Osteoblast (primary cell): ENCODE data around the gene DLGAP5. TPM values are rescaled to one million over a fixed set of nuclear protein-coding genes. Genes with fewer than 3 reads are reported as not detected.

Experiments used
- DNase-seq: peaks from one replicate; pipeline ENCODE4 v3.0.0; 2011; ENCODE audit warnings: low spot score, mixed read lengths; ENCODE audit not compliant: insufficient read length; ENCODE audit errors: missing footprints
- H2AFZ ChIP-seq: 2 replicates; pipeline ENCODE4 v1.6.0; 2011; ENCODE audit warnings: mild to moderate bottlenecking, low read length
- H3K27ac ChIP-seq: 2 replicates; pipeline ENCODE4 v1.5.1; 2011; ENCODE audit warnings: mild to moderate bottlenecking, low read depth, low read length, moderate library complexity
- H3K27me3 ChIP-seq: 2 replicates; pipeline ENCODE4 v1.6.0; 2012; ENCODE audit warnings: mild to moderate bottlenecking, control low read depth, inconsistent platforms, low read length, moderate library complexity; ENCODE audit not compliant: insufficient read depth
- H3K36me3 ChIP-seq: 2 replicates; pipeline ENCODE4 v1.5.1; 2011; ENCODE audit warnings: mild to moderate bottlenecking, low read length, control low read depth, moderate library complexity; ENCODE audit not compliant: insufficient read depth
- H3K4me1 ChIP-seq: 2 replicates; pipeline ENCODE4 v1.5.1; 2011; ENCODE audit warnings: mild to moderate bottlenecking, low read length, control low read depth, moderate library complexity; ENCODE audit not compliant: insufficient read depth
- H3K4me2 ChIP-seq: 2 replicates; pipeline ENCODE4 v1.6.0; 2011; ENCODE audit warnings: mild to moderate bottlenecking, low read length; ENCODE audit not compliant: insufficient read depth
- H3K4me3 ChIP-seq: fragments of 200-600 bp; sonication (generic); 3 replicates; pipeline ENCODE4 v1.5.1; 2012; ENCODE audit warnings: mild to moderate bottlenecking, low read length, inconsistent platforms; ENCODE audit not compliant: insufficient read depth
- H3K79me2 ChIP-seq: 2 replicates; pipeline ENCODE4 v1.6.0; 2012; ENCODE audit warnings: mild to moderate bottlenecking, low read length, control low read depth, inconsistent platforms; ENCODE audit not compliant: insufficient read depth
- H3K9me3 ChIP-seq: 2 replicates; pipeline ENCODE4 v1.5.1; 2011; ENCODE audit warnings: low read depth, low read length, control low read depth
- H4K20me1 ChIP-seq: 2 replicates; pipeline ENCODE4 v1.6.0; 2012; ENCODE audit warnings: mild to moderate bottlenecking, low read length, control low read depth; ENCODE audit not compliant: insufficient read depth
- CTCF ChIP-seq: IDR thresholded peaks from 2 replicates; pipeline ENCODE4 v1.5.1; 2011; ENCODE audit warnings: mild to moderate bottlenecking, low read depth, low read length, moderate library complexity; ENCODE audit errors: extremely low read depth
- total RNA-seq: library from RNA; depleted of rRNA; stranded (reverse); fragments of >200 nt; gene quantifications from 2 replicates; pipeline ENCODE4 v1.2.3, GENCODE V29; 2012

DLGAP5 gene
- total RNA-seq, 1 donor = 5.1 TPM

GRCh38 chr14:55160989-55161388 lies 30.4 kb downstream of the DLGAP5 start:
- H3K27ac ChIP-seq = no peak overlapping the region
- H3K4me3 ChIP-seq = no peak overlapping the region
- no peaks in the 10 kb centered on the region for H3K9me3 ChIP-seq
- no peak for DNase-seq
- peak; percentile 50 for TF ChIP-seq CTCF
- H3K27me3 ChIP-seq = no peaks in the 10 kb centered on the region
- no peaks in the 10 kb centered on the region for H3K79me2 ChIP-seq
- no peaks in the 10 kb centered on the region for H3K4me1 ChIP-seq
- H3K4me2 ChIP-seq = no peak overlapping the region
- no peaks in the 10 kb centered on the region for H4K20me1 ChIP-seq
- peaks cover 13% of the 10 kb centered on the region for H3K36me3 ChIP-seq
- no peak overlapping the region for H2AFZ ChIP-seq

GRCh38 chr14:55158412-55158811 lies 33.0 kb downstream of the DLGAP5 start:
- no peak for DNase-seq
- H3K4me2 ChIP-seq = no peak overlapping the region
- no peak overlapping the region for H3K27ac ChIP-seq
- H3K36me3 ChIP-seq = peaks cover 1% of the 10 kb centered on the region
- H3K79me2 ChIP-seq = no peaks in the 10 kb centered on the region
- H3K27me3 ChIP-seq = no peaks in the 10 kb centered on the region
- H4K20me1 ChIP-seq = no peaks in the 10 kb centered on the region
- no peak overlapping the region for H3K4me3 ChIP-seq
- H3K9me3 ChIP-seq = no peaks in the 10 kb centered on the region
- H2AFZ ChIP-seq = peak overlapping the region; percentile 20
- no peaks in the 10 kb centered on the region for H3K4me1 ChIP-seq
- no peak for TF ChIP-seq CTCF

- H3K9me3 ChIP-seq = no peaks in the 10 kb centered on the region
- H2AFZ ChIP-seq = peak overlapping the region; percentile 32
- H3K27ac ChIP-seq = no peak overlapping the region
- H3K4me3 ChIP-seq = no peak overlapping the region
- no peaks in the 10 kb centered on the region for H3K4me1 ChIP-seq
- H3K79me2 ChIP-seq = no peaks in the 10 kb centered on the region
- TF ChIP-seq CTCF = no peak
- no peak overlapping the region for H3K4me2 ChIP-seq
- no peaks in the 10 kb centered on the region for H3K36me3 ChIP-seq
- H3K27me3 ChIP-seq = no peaks in the 10 kb centered on the region
- H4K20me1 ChIP-seq = no peaks in the 10 kb centered on the region
- no peak for DNase-seq
Observed at GRCh38 chr14:55157080-55157479, 34.3 kb downstream of the DLGAP5 start.

GRCh38 chr14:55153951-55154350 lies 37.4 kb downstream of the DLGAP5 start:
- no peak overlapping the region for H3K4me2 ChIP-seq
- H3K4me3 ChIP-seq = no peak overlapping the region
- no peaks in the 10 kb centered on the region for H3K9me3 ChIP-seq
- H3K27me3 ChIP-seq = no peaks in the 10 kb centered on the region
- no peak overlapping the region for H2AFZ ChIP-seq
- no peaks in the 10 kb centered on the region for H3K79me2 ChIP-seq
- TF ChIP-seq CTCF = no peak
- peaks cover 4% of the 10 kb centered on the region for H3K4me1 ChIP-seq
- H4K20me1 ChIP-seq = no peaks in the 10 kb centered on the region
- H3K36me3 ChIP-seq = no peaks in the 10 kb centered on the region
- no peak overlapping the region for H3K27ac ChIP-seq
- no peak for DNase-seq
